ENCODE data around the gene ZNF717.

- no peak for TF ChIP-seq SMC3 (IDR thresholded peaks at IDR 0.05; ENCODE audit: low read depth, low read length)
- TF ChIP-seq REST (IDR thresholded peaks at IDR 0.05; ENCODE audit: low read depth, low read length): no peak
- no peak for TF ChIP-seq CTCF (IDR thresholded peaks at IDR 0.05)
- no peak for TF ChIP-seq JUND (IDR thresholded peaks at IDR 0.05)
- TF ChIP-seq RXRA (IDR thresholded peaks at IDR 0.05; ENCODE audit: borderline replicate concordance, low read depth): no peak
- TF ChIP-seq POLR2AphosphoS5 (IDR thresholded peaks at IDR 0.05; ENCODE audit: low read depth, low read length): no peak
- TF ChIP-seq USF2 (IDR thresholded peaks at IDR 0.05; ENCODE audit: borderline replicate concordance, low read depth, low read length): no peak
- TF ChIP-seq EZH2phosphoT487 (IDR thresholded peaks at IDR 0.05; ENCODE audit: borderline replicate concordance, low read depth): no peak
- no peak for TF ChIP-seq ELF1 (IDR thresholded peaks at IDR 0.05)
- TF ChIP-seq FOXM1 (IDR thresholded peaks at IDR 0.05; ENCODE audit: low read depth): no peak
These were observed 93.3 kb downstream of the ZNF717 start for GRCh38 chr3:75692061-75692460.
